ENCODE data around the gene CHD2.

DNA sequence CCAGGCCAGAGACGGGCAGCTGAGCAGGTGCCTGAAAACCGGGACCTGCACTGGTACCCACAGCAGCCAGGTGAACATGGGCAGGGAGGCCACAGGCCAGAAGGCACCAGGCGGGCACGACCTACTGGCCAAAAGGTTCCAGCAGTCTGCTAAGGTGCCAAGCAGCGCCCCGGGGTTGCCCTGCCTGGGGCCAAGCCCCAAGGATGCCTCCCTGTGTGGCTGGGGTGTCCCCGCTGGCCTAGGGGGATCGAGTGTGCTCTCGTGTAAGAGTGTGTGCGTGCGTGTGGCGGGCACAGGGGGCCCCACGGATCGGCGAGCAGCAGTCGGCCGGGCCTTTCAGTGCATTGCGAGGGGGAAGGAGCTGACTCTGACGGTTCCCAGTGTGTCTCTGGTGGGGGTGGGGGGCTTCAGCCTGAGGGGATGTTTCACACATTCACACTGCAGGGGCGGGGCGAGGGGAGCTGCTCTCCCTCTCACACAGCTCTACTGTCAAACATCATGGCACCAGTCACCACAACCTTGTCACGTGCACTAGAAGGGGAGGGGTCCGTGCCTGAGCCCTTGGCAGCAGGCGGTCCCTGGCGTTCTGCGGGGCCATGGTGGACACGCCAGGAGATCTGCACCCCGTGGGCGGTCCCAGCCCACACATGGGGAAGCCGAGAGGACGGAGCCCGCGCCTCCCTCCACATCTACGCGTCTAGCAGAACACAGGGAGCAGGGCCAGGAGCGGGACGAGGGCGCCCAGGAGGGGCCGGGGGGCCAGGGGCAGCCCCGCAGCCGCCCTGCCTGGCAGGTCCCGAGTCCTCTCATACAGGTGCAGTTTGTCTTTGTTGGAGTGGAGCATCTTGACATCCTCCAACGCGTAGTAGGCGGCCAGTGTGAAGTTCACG lies 144.4 kb downstream of the CHD2 start:
- TF ChIP-seq, protein P1, sequence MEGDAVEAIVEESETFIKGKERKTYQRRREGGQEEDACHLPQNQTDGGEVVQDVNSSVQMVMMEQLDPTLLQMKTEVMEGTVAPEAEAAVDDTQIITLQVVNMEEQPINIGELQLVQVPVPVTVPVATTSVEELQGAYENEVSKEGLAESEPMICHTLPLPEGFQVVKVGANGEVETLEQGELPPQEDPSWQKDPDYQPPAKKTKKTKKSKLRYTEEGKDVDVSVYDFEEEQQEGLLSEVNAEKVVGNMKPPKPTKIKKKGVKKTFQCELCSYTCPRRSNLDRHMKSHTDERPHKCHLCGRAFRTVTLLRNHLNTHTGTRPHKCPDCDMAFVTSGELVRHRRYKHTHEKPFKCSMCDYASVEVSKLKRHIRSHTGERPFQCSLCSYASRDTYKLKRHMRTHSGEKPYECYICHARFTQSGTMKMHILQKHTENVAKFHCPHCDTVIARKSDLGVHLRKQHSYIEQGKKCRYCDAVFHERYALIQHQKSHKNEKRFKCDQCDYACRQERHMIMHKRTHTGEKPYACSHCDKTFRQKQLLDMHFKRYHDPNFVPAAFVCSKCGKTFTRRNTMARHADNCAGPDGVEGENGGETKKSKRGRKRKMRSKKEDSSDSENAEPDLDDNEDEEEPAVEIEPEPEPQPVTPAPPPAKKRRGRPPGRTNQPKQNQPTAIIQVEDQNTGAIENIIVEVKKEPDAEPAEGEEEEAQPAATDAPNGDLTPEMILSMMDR (IDR thresholded peaks at IDR 0.05): no peak
- no peak for TF ChIP-seq POLR2AphosphoS5 (IDR thresholded peaks at IDR 0.05; ENCODE audit: insufficient read depth in 1 of 2, low read depth in 1 of 2)
